MCF 10A (cell line): ENCODE results near the gene SAMD4A. TPM values are rescaled to one million over a fixed set of nuclear protein-coding genes. Genes with fewer than 3 reads are reported as not detected.

Source experiments
- BruUV-seq: library from RNA; stranded (reverse); fragments of 400-500 nt; replicated peaks from 2 replicates; lab custom pipeline; 2021; lab: Mats Ljungman, UMichigan
- CTCF ChIA-PET: fragments of 300-600 bp; sonication (Branson Sonifier 250); formaldehyde crosslinking; extraction: SDS; loops from one replicate; lab custom pipeline; 2021; ENCODE audit warnings: antibody characterized with exemption, inconsistent platforms; lab: Yijun Ruan, JAX
- POLR2A ChIA-PET: fragments of 300-600, 350-650 bp; sonication (Branson Sonifier 250); formaldehyde crosslinking; extraction: SDS; loops from one replicate; lab custom pipeline; 2020; ENCODE audit warnings: antibody characterized with exemption, inconsistent platforms; lab: Yijun Ruan, JAX
- DNase-seq: peaks from one replicate; pipeline ENCODE4 v3.0.0-alpha.2; 2018; ENCODE audit not compliant: unreplicated experiment
- H3K27ac Mint-ChIP-seq: one replicate; pipeline ENCODE4 v1.8.0; 2022; ENCODE audit warnings: mild to moderate bottlenecking, low read depth, mixed read lengths; ENCODE audit not compliant: unreplicated experiment
- H3K27me3 Mint-ChIP-seq: one replicate; pipeline ENCODE4 v1.8.0; 2022; ENCODE audit warnings: mixed read lengths; ENCODE audit not compliant: insufficient read depth, unreplicated experiment
- H3K36me3 Mint-ChIP-seq: one replicate; pipeline ENCODE4 v1.8.0; 2022; ENCODE audit warnings: mild to moderate bottlenecking, moderate library complexity, mixed read lengths; ENCODE audit not compliant: insufficient read depth, unreplicated experiment
- H3K4me1 Mint-ChIP-seq: one replicate; pipeline ENCODE4 v1.8.0; 2022; ENCODE audit warnings: mixed read lengths; ENCODE audit not compliant: insufficient read depth, unreplicated experiment
- H3K4me3 Mint-ChIP-seq: one replicate; pipeline ENCODE4 v1.8.0; 2022; ENCODE audit warnings: mild to moderate bottlenecking, moderate library complexity, mixed read lengths; ENCODE audit not compliant: unreplicated experiment
- H3K9me3 Mint-ChIP-seq: one replicate; pipeline ENCODE4 v1.8.0; 2022; ENCODE audit warnings: mixed read lengths; ENCODE audit not compliant: unreplicated experiment
- intact Hi-C: fragments of 100-400 bp; cut with micrococcal nuclease; formaldehyde crosslinking; loops from 2 replicates; pipeline ENCODE4 v1.14.1; 2022
- total RNA-seq: library from RNA; stranded (reverse); gene quantifications from 2 replicates; pipeline ENCODE4 v1.2.3, GENCODE V29; 2022
- TF ChIP-seq, protein P1 (sequence below): fragments of 200-600 bp; IDR thresholded peaks from one replicate; pipeline ENCODE4 v1.8.0; 2022; ENCODE audit warnings: antibody characterized with exemption, mild to moderate bottlenecking; ENCODE audit not compliant: unreplicated experiment

The SAMD4A gene
- total RNA-seq, 1 experiment from 2014 or later = 63.5 TPM

DNA sequence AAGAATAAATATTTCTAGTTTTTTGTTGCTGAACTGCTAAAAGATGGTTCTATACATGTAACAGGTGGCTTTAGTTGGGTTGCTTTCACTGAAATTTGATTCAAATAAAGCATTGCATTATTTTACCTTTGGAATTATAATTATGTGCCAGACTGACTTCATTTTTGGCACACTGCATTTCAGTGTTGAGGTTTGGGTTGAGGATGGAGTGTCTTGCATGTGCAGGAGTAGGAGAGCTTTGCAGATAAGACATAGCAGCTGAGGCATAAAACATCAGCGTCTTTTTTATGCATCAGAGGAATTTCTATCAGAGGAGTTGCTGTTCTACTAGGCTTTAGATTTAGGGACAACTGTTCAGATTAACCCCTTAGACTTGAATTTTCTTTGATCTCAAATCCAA, 17.2 kb downstream of the SAMD4A start:
- POLR2A ChIA-PET = interaction anchor here (0.7 kb wide), 1 partner anchor 13 kb away, joined by 3 read pairs; no protein-coding TSS in a partner anchor
- Mint-ChIP-seq H3K36me3 (peaks cover 9% of the 10 kb centered on the region), H3K9me3 (peaks cover 12% of the 10 kb centered on the region), H3K27me3 (no peaks in the 10 kb centered on the region), H3K27ac (no peak overlapping the region), H3K4me1 (peaks cover under 1% of the 10 kb centered on the region), H3K4me3 (no peak overlapping the region)
- no TSS peak for BruUV-seq
- intact Hi-C loops = no loop called here
- CTCF ChIA-PET = no interaction called here
- TF ChIP-seq, protein P1, sequence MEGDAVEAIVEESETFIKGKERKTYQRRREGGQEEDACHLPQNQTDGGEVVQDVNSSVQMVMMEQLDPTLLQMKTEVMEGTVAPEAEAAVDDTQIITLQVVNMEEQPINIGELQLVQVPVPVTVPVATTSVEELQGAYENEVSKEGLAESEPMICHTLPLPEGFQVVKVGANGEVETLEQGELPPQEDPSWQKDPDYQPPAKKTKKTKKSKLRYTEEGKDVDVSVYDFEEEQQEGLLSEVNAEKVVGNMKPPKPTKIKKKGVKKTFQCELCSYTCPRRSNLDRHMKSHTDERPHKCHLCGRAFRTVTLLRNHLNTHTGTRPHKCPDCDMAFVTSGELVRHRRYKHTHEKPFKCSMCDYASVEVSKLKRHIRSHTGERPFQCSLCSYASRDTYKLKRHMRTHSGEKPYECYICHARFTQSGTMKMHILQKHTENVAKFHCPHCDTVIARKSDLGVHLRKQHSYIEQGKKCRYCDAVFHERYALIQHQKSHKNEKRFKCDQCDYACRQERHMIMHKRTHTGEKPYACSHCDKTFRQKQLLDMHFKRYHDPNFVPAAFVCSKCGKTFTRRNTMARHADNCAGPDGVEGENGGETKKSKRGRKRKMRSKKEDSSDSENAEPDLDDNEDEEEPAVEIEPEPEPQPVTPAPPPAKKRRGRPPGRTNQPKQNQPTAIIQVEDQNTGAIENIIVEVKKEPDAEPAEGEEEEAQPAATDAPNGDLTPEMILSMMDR = no peak
- DNase-seq = no peak

DNA sequence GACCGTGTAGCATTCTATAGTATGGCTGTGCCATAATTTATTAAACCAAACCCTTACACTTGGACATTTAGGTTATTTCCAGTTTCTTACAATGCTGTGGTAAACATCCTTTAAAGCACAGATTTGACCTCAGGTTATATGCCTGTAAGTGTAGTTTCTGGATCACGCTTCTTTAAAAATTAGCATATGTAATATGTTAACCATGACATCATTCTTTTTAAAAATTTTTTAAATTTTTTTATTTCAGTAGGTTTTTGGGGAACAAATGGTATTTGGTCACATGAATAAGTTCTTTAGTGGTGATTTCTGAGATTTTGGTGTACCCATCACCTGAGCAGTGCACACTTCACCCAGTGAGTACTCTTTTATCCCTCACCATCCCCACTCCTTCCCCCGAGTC, 18.3 kb downstream of the SAMD4A start:
- Mint-ChIP-seq H3K4me3 (no peak overlapping the region), H3K27ac (no peak overlapping the region), H3K36me3 (peaks cover 7% of the 10 kb centered on the region), H3K9me3 (peaks cover 12% of the 10 kb centered on the region), H3K4me1 (peaks cover 6% of the 10 kb centered on the region), H3K27me3 (no peaks in the 10 kb centered on the region)
- intact Hi-C loops = no loop called here
- CTCF ChIA-PET = no interaction called here
- no TSS peak for BruUV-seq
- POLR2A ChIA-PET = no interaction called here
- DNase-seq = no peak
- TF ChIP-seq, protein P1 = no peak

DNA sequence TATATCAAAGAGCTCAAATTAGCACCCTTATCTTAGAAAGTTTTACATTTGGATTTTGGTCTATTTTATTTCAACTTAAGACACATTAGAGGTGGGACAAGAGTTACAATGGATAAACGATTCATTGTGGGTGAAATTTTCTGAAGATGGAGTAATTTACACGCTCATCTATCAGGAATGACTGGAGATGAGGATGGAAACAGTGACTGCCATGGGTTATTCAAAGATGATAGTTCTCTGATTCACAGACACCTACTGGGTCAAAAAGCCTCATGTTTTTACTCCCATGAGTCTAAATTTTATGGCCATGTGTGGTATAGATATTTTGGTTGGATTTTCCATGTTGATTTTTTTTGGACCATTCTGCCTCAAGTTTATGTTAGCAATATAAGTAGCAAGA, 22.1 kb downstream of the SAMD4A start:
- no peak overlapping the region for H3K4me3 Mint-ChIP-seq
- CTCF ChIA-PET = no interaction called here
- no peak for DNase-seq

DNA sequence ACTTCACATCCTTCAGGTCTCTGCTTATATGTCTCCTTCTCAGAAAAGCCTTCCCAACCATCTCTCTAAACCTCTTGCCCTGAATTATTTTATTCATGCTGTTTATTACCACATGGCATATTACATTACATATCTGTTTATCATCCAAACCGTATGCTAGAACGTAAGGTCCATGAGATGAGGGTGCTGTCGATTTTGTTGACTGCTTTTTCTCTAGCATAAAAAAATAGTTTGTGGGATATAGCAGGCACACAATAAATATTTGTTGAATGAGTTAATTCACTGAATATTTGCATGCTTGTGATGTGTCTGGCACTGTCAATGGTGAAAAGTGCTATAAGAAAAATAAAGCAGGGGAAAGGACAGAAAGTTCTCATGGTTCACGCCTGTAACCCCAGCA, 22.9 kb downstream of the SAMD4A start:
- peaks cover 11% of the 10 kb centered on the region for H3K36me3 Mint-ChIP-seq
- no peak overlapping the region for H3K4me3 Mint-ChIP-seq
- no peak overlapping the region for H3K27ac Mint-ChIP-seq
- peaks cover 39% of the 10 kb centered on the region for H3K4me1 Mint-ChIP-seq
- no TSS peak for BruUV-seq
- H3K9me3 Mint-ChIP-seq = peaks cover 12% of the 10 kb centered on the region
- intact Hi-C loops = loop anchor here (5.0 kb wide), 1 partner anchor 87 kb away; no protein-coding TSS in a partner anchor
- H3K27me3 Mint-ChIP-seq = no peaks in the 10 kb centered on the region
- ChIA-PET POLR2A (interaction anchor here (1.1 to 2.5 kb wide), 2 partner anchors 14 to 22 kb away, joined by 4 to 11 read pairs; no protein-coding TSS in a partner anchor), CTCF (interaction anchor here (0.9 to 2.1 kb wide), 2 partner anchors 7 to 53 kb away, joined by 3 to 6 read pairs; no protein-coding TSS in a partner anchor)
- no peak for DNase-seq
- TF ChIP-seq, protein P1 = no peak

More for the DNA sequence above, 22.1 kb downstream of the SAMD4A start:
- Mint-ChIP-seq H3K9me3 (peaks cover 12% of the 10 kb centered on the region), H3K4me1 (peaks cover 33% of the 10 kb centered on the region), H3K27me3 (no peaks in the 10 kb centered on the region), H3K27ac (no peak overlapping the region), H3K36me3 (peaks cover 11% of the 10 kb centered on the region)
- TF ChIP-seq, protein P1 = no peak
- intact Hi-C loops = no loop called here
- POLR2A ChIA-PET = interaction anchor here (1.0 to 1.1 kb wide), 2 partner anchors 21 to 81 kb away, joined by 4 to 5 read pairs; no protein-coding TSS in a partner anchor
- BruUV-seq = no TSS peak
